Body of pancreas (tissue), 4 donors: ENCODE measurements around the gene SLC2A4RG. TPM values are rescaled to one million over a fixed set of nuclear protein-coding genes. Genes with fewer than 3 reads are reported as not detected.

ENCODE experiments used
- ATAC-seq: fragments of 150-250 bp; one replicate; pipeline ENCODE4 v1.9.1; 2016
- DNase-seq, 4 donors: peaks; one replicate each; pipeline ENCODE4 v3.0.0-alpha.2; 2019
- H3K27ac ChIP-seq, 4 donors: fragments of 200-600 bp; sonication (generic); 1 replicate in 3 of 4; 2 replicates in 1 of 4; pipeline versions ENCODE4 v1.5.1 to v1.6.1; 2016 to 2019; ENCODE audit warnings: mild to moderate bottlenecking in 1 of 4, mixed read lengths in 1 of 4, moderate library complexity in 1 of 4
- H3K27me3 ChIP-seq, 2 donors: fragments of 200-600 bp; sonication (generic); one replicate each; pipeline ENCODE4 v1.6.0; 2016; ENCODE audit warnings: mild to moderate bottlenecking in 1 of 2
- H3K36me3 ChIP-seq, 2 donors: fragments of 200-600 bp; sonication (generic); replicated peaks in 1 of 2; 2 replicates each; pipeline ENCODE4 v1.5.1; 2016; ENCODE audit warnings: low read depth in 2 of 2; ENCODE audit not compliant: insufficient read depth in 1 of 2
- H3K4me1 ChIP-seq: fragments of 200-600 bp; sonication (generic); one replicate; pipeline ENCODE4 v1.6.0; 2016
- H3K4me3 ChIP-seq, 2 donors: fragments of 200-600 bp; sonication (generic); 1 replicate in 1 of 2; 2 replicates in 1 of 2; pipeline ENCODE4 v1.5.1; 2016 to 2019
- H3K9me3 ChIP-seq, 3 donors: fragments of 200-600 bp; sonication (generic); 1 replicate in 2 of 3; 2 replicates in 1 of 3; pipeline ENCODE4 v1.5.1; 2016
- CTCF ChIP-seq, 7 experiments: fragments of 450-650 bp in 4 of 7; fragments of 200-600 bp in 3 of 7; sonication (generic) in 3 of 7; IDR thresholded peaks; one replicate each; pipeline ENCODE4 v1.5.1; 2016 to 2019; ENCODE audit warnings: antibody characterized with exemption in 7 of 7
- POLR2A ChIP-seq, 3 donors: fragments of 450-650 bp; IDR thresholded peaks; one replicate each; pipeline ENCODE4 v1.6.1; 2016; ENCODE audit warnings: antibody characterized with exemption in 3 of 3, mild to moderate bottlenecking in 2 of 3
- WGBS, 2 donors: methylation state at CpG; one replicate each; pipeline ENCODE4 v1.1.5; 2017; 5-methylcytosine and 5-hydroxymethylcytosine counted together
- intact Hi-C: fragments of 100-400 bp; cut with DNase I; formaldehyde crosslinking; loops from one replicate; pipeline ENCODE4 v1.15.1; 2023
- total RNA-seq, 2 donors: library from RNA; depleted of rRNA; stranded (reverse); fragments of >200 nt; gene quantifications; one replicate each; pipeline ENCODE4 v1.1.0, GENCODE V29; 2016

SLC2A4RG gene
- total RNA-seq, 2 donors from 2014 or later: 30.9 to 69.5 TPM

- Histone ChIP-seq H3K36me3 (no peaks in the 10 kb centered on the region), H3K4me1 (no peaks in the 10 kb centered on the region), H3K9me3 (no peaks in the 10 kb centered on the region), H3K4me3 (no peak overlapping the region), H3K27ac (no peak overlapping the region), H3K27me3 (no peaks in the 10 kb centered on the region)
- no peak for ATAC-seq
- TF ChIP-seq POLR2A (IDR thresholded peaks at IDR 0.05): no peak
- no peak for TF ChIP-seq CTCF (IDR thresholded peaks at IDR 0.05)
- 81 to 91% methylated on average over 8 to 9 of the region's 9 CpGs for WGBS, 2 donors
- no peak for DNase-seq
- intact Hi-C loops: no loop called here
Measured at GRCh38 chr20:63778857-63779256, 39.3 kb downstream of the SLC2A4RG start.

- Histone ChIP-seq H3K27me3 (no peaks in the 10 kb centered on the region), H3K4me3 (no peak overlapping the region), H3K9me3 (no peaks in the 10 kb centered on the region), H3K4me1 (no peaks in the 10 kb centered on the region), H3K36me3 (no peaks in the 10 kb centered on the region), H3K27ac (no peak overlapping the region)
- TF ChIP-seq POLR2A (IDR thresholded peaks at IDR 0.05) (no peak), CTCF (IDR thresholded peaks at IDR 0.05) (no peak)
- DNase-seq (no peak), ATAC-seq (no peak)
- intact Hi-C loops: no loop called here
- WGBS, 2 donors: 84 to 90% methylated on average over 14 of the region's 14 CpGs
Measured at GRCh38 chr20:63781181-63781580, 41.6 kb downstream of the SLC2A4RG start.

GRCh38 chr20:63782051-63782471 lies 42.5 kb downstream of the SLC2A4RG start:
- Histone ChIP-seq H3K4me3 (no peak overlapping the region), H3K4me1 (no peaks in the 10 kb centered on the region), H3K9me3 (no peaks in the 10 kb centered on the region), H3K36me3 (no peaks in the 10 kb centered on the region), H3K27ac (no peak overlapping the region), H3K27me3 (no peaks in the 10 kb centered on the region)
- no peak for ATAC-seq
- no peak for DNase-seq
- intact Hi-C loops: no loop called here
- TF ChIP-seq POLR2A (IDR thresholded peaks at IDR 0.05) (no peak), CTCF (IDR thresholded peaks at IDR 0.05) (no peak)
- 66 to 68% methylated on average over 14 to 18 of the region's 18 CpGs for WGBS, 2 donors

- DNase-seq (no peak), ATAC-seq (no peak)
- TF ChIP-seq POLR2A (IDR thresholded peaks at IDR 0.05): no peak
- no peak for TF ChIP-seq CTCF (IDR thresholded peaks at IDR 0.05)
- H3K27ac ChIP-seq: no peak overlapping the region
- no peaks in the 10 kb centered on the region for H3K9me3 ChIP-seq
- no peaks in the 10 kb centered on the region for H3K36me3 ChIP-seq
- no peak overlapping the region for H3K4me3 ChIP-seq
- no peaks in the 10 kb centered on the region for H3K4me1 ChIP-seq
- WGBS, 2 donors: 90 to 100% methylated on average over 2 to 12 of the region's 12 CpGs
- intact Hi-C loops: no loop called here
- H3K27me3 ChIP-seq: no peaks in the 10 kb centered on the region
Measured at GRCh38 chr20:63782521-63782971, 43.0 kb downstream of the SLC2A4RG start.

GRCh38 chr20:63783970-63784369 lies 44.4 kb downstream of the SLC2A4RG start:
- intact Hi-C loops: no loop called here
- TF ChIP-seq CTCF (IDR thresholded peaks at IDR 0.05) (no peak), POLR2A (IDR thresholded peaks at IDR 0.05) (no peak)
- ATAC-seq (no peak), DNase-seq (no peak)
- H3K27ac ChIP-seq: no peak overlapping the region
- no peaks in the 10 kb centered on the region for H3K36me3 ChIP-seq
- H3K4me1 ChIP-seq: no peaks in the 10 kb centered on the region
- H3K27me3 ChIP-seq: no peaks in the 10 kb centered on the region
- H3K9me3 ChIP-seq: no peaks in the 10 kb centered on the region
- WGBS, 2 donors: 70 to 77% methylated on average over 8 to 14 of the region's 16 CpGs
- no peak overlapping the region for H3K4me3 ChIP-seq
